Measurements from ENCODE around the gene GASK1A.

GASK1A gene

DNA sequence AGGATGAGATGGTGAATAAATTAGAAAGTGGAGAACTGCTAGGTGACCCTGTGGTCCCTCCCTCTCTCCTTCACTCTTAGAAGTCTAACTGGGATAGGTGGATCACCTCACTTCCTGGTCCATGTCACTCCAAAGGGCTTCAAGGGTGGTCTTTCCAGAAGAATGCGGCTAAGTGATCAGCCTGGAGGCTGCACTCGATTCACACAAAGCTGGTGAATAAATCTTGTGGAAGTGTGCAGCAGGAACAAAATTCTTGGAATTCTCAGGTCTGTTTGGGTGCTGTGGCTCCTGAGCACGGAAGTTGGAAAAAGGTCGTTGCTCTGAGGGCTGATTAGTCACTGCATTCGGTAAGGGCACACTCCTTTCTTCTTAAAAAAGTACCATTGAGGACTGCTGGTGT lies 46.3 kb downstream of the GASK1A start:
- H3K27ac ChIP-seq: no peak overlapping the region
- TF ChIP-seq, protein P1, sequence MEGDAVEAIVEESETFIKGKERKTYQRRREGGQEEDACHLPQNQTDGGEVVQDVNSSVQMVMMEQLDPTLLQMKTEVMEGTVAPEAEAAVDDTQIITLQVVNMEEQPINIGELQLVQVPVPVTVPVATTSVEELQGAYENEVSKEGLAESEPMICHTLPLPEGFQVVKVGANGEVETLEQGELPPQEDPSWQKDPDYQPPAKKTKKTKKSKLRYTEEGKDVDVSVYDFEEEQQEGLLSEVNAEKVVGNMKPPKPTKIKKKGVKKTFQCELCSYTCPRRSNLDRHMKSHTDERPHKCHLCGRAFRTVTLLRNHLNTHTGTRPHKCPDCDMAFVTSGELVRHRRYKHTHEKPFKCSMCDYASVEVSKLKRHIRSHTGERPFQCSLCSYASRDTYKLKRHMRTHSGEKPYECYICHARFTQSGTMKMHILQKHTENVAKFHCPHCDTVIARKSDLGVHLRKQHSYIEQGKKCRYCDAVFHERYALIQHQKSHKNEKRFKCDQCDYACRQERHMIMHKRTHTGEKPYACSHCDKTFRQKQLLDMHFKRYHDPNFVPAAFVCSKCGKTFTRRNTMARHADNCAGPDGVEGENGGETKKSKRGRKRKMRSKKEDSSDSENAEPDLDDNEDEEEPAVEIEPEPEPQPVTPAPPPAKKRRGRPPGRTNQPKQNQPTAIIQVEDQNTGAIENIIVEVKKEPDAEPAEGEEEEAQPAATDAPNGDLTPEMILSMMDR (conservative IDR thresholded peaks at IDR 0.05): no peak

DNA sequence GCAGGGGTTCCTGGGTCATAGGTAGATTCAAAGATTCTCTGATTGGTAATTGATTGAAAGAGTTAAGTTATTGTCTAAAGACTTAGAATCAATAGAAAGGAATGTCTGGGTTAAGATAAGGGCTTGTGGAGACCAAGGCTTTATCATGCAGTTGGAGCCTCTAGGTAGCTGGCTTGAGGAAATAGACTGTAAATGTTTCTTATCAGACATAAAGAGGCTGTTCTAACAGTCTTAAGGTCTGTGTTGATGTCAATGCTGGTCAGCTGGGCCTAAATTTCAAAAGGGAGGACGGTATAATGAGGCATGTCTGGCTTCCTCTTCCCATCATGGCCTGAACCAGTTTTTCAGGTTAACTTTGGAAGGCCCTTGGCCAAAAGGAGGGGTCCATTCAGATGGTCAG lies 48.9 kb downstream of the GASK1A start:
- no peak overlapping the region for H3K27ac ChIP-seq
- TF ChIP-seq, protein P1 (conservative IDR thresholded peaks at IDR 0.05): no peak

DNA sequence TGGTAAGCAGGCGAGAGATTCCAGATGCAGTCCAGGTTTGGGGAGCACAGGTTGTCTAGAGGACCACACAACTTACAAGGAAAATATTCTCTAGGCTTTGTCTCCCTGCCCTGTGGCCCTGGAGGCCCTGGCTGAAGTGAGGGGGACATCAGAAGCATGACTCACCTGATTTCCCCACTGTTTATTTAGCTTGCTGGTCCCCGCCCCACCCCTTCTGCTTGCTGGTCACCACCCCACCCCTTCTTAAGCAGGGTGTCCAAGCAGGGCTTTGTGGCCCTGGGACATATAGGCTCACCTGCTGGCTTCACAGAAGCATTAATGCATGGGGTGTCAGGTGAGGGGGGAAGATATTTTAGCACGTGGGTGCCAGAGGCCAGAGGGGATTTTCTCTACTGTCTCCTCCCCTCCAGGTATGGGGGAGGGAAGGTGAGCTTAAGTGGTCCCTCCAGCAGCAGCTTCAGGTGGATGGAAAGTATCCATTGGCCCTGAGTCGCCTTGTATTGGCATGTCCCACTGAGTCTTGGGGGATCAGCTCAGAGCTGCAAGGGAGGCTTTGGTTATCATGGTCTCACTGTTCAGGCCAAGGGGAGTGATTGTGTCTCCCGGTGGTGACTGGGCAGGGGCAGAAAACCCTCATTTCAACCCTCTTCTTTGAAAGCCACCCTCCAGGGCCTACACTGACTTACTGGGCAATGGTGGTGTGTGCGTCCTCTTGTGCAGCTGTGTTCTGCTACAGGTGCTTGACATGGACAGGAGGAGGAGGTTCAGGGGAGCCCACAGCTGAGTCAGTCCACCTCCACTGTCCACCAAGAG lies 49.8 kb downstream of the GASK1A start:
- TF ChIP-seq, protein P1 (conservative IDR thresholded peaks at IDR 0.05): no peak
- H3K27ac ChIP-seq: no peak overlapping the region

- H3K27ac ChIP-seq: no peak overlapping the region
- TF ChIP-seq, protein P1 (conservative IDR thresholded peaks at IDR 0.05): no peak
Observed at GRCh38 chr3:43030162-43030935, 51.2 kb downstream of the GASK1A start.

- TF ChIP-seq, protein P1 (conservative IDR thresholded peaks at IDR 0.05): no peak
- H3K27ac ChIP-seq: no peak overlapping the region
Observed at GRCh38 chr3:43031485-43031884, 52.4 kb downstream of the GASK1A start.

DNA sequence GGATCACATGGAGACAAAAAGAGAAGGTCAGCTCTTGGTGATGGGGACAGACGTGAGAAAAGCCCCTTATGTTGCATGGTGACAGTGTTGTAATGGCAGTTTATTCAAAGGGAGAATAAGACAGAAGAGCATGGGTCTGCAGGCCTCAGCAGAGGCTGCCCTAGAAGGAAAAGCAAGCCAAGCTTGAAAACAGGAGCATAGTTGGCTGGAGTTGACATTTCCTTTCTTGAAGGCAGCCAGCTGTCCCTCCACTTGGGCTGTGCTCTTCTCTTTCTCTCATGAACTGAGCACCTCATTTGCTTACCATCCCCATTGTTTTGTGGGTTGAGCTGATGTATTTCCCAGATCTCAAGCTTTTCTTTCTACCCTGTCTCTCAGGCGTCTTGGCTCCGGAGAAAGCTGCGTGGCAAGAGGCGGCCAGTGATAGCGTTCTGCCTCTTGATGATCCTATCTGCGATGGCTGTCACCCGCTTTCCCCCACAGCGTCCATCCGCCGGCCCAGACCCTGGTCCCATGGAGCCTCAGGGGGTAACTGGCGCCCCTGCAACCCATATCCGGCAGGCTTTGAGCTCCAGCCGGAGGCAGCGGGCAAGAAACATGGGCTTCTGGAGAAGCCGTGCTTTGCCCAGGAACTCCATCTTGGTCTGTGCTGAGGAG lies 52.9 kb downstream of the GASK1A start:
- TF ChIP-seq, protein P1 (conservative IDR thresholded peaks at IDR 0.05): no peak
- H3K27ac ChIP-seq: no peak overlapping the region
